ENCODE data around the gene VPS37D. TPM values are rescaled to one million over a fixed set of nuclear protein-coding genes. Genes with fewer than 3 reads are reported as not detected.

VPS37D gene
- polyA plus RNA-seq, 1 donor from 2014 or later: 52.7 TPM

- Histone ChIP-seq H4K20me1 (ENCODE audit: insufficient read depth) (no peaks in the 10 kb centered on the region), H3K27me3 (ENCODE audit: insufficient read depth, low read depth, low read length) (peaks cover 21% of the 10 kb centered on the region), H3K4me2 (ENCODE audit: low read length) (no peak overlapping the region), H3K9me2 (ENCODE audit: insufficient read depth, low read length) (no peaks in the 10 kb centered on the region), H3K4me3 (ENCODE audit: low read length) (no peak overlapping the region), H3K79me2 (replicated peaks; ENCODE audit: insufficient read depth, low read length) (no peaks in the 10 kb centered on the region), H3K9ac (ENCODE audit: low read length) (no peak overlapping the region), H3F3A (ENCODE audit: insufficient read depth, low read length, poor library complexity, severe bottlenecking) (no peaks in the 10 kb centered on the region), H2AFZ (ENCODE audit: low read depth, low read length) (no peak overlapping the region), H3K36me3 (ENCODE audit: insufficient read depth, low read length) (no peaks in the 10 kb centered on the region), H3K27ac (ENCODE audit: low read length) (no peak overlapping the region), H3K9me3 (ENCODE audit: low read length) (no peaks in the 10 kb centered on the region)
- no peak for TF ChIP-seq CTCF (IDR thresholded peaks at IDR 0.05; ENCODE audit: poor library complexity, severe bottlenecking)
Observed at GRCh38 chr7:73642834-73643233, 24.8 kb upstream of the VPS37D start.

DNA sequence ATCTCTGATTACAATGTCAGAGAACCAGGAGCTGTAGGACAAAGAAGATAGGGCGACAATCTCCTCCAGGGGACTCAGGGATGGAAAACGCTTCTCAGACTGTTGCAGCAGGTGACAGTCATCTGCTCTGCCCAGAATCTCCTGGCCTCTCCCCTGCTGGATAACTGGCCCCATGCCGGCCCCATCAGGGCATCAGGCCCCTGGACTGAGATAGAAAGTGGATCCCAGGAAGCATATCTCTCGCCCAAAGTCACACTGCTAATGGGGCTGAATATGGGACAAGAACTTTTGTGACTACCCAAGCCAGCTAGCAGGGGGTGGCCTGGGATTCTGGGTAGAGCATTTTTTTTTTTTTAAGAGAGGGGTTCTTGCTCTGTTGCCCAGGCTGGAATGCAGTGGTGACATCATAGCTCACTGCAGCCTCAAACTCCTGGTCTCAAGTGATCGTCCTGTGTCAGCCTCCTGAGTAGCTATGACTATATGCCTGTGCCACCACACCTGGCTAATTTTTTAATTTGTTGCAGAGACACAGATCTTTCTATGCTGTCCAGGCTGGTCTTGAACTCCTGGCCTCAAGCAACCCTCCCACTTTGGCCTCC is 22.8 kb upstream of the VPS37D start:
- H3K36me3 ChIP-seq (ENCODE audit: insufficient read depth, low read length): no peaks in the 10 kb centered on the region
- no peak overlapping the region for H2AFZ ChIP-seq (ENCODE audit: low read depth, low read length)
- H3K4me2 ChIP-seq (ENCODE audit: low read length): no peak overlapping the region
- peaks cover 41% of the 10 kb centered on the region for H3K27me3 ChIP-seq (ENCODE audit: insufficient read depth, low read depth, low read length)
- H3K9me3 ChIP-seq (ENCODE audit: low read length): no peaks in the 10 kb centered on the region
- no peak overlapping the region for H3K9ac ChIP-seq (ENCODE audit: low read length)
- no peak for TF ChIP-seq EZH2 (IDR thresholded peaks at IDR 0.05; ENCODE audit: borderline replicate concordance, insufficient read depth, low read length, poor library complexity, severe bottlenecking)
- no peak for TF ChIP-seq CTCF (IDR thresholded peaks at IDR 0.05; ENCODE audit: poor library complexity, severe bottlenecking)
- no peak for TF ChIP-seq SMC3 (conservative IDR thresholded peaks at IDR 0.05; ENCODE audit: poor library complexity)
- TF ChIP-seq TAF1 (IDR thresholded peaks at IDR 0.05; ENCODE audit: low read depth): no peak
- TF ChIP-seq POLR2AphosphoS5 (IDR thresholded peaks at IDR 0.05): no peak
- TF ChIP-seq RAD21 (conservative IDR thresholded peaks at IDR 0.05): no peak
- TF ChIP-seq, protein P1, sequence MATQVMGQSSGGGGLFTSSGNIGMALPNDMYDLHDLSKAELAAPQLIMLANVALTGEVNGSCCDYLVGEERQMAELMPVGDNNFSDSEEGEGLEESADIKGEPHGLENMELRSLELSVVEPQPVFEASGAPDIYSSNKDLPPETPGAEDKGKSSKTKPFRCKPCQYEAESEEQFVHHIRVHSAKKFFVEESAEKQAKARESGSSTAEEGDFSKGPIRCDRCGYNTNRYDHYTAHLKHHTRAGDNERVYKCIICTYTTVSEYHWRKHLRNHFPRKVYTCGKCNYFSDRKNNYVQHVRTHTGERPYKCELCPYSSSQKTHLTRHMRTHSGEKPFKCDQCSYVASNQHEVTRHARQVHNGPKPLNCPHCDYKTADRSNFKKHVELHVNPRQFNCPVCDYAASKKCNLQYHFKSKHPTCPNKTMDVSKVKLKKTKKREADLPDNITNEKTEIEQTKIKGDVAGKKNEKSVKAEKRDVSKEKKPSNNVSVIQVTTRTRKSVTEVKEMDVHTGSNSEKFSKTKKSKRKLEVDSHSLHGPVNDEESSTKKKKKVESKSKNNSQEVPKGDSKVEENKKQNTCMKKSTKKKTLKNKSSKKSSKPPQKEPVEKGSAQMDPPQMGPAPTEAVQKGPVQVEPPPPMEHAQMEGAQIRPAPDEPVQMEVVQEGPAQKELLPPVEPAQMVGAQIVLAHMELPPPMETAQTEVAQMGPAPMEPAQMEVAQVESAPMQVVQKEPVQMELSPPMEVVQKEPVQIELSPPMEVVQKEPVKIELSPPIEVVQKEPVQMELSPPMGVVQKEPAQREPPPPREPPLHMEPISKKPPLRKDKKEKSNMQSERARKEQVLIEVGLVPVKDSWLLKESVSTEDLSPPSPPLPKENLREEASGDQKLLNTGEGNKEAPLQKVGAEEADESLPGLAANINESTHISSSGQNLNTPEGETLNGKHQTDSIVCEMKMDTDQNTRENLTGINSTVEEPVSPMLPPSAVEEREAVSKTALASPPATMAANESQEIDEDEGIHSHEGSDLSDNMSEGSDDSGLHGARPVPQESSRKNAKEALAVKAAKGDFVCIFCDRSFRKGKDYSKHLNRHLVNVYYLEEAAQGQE (IDR thresholded peaks at IDR 0.05; ENCODE audit: borderline replicate concordance): no peak
- TF ChIP-seq MXI1 (conservative IDR thresholded peaks at IDR 0.05; ENCODE audit: poor library complexity, severe bottlenecking): no peak
- no peak overlapping the region for H3K27ac ChIP-seq (ENCODE audit: low read length)
- H3K9me2 ChIP-seq (ENCODE audit: insufficient read depth, low read length): no peaks in the 10 kb centered on the region
- no peaks in the 10 kb centered on the region for H3F3A ChIP-seq (ENCODE audit: insufficient read depth, low read length, poor library complexity, severe bottlenecking)
- H4K20me1 ChIP-seq (ENCODE audit: insufficient read depth): no peaks in the 10 kb centered on the region
- H3K79me2 ChIP-seq (replicated peaks; ENCODE audit: insufficient read depth, low read length): no peaks in the 10 kb centered on the region
- no peak overlapping the region for H3K4me3 ChIP-seq (ENCODE audit: low read length)
